Naive thymus-derived CD8-positive, alpha-beta T cell (primary cell): ENCODE results near the gene LILRB5. TPM values are rescaled to one million over a fixed set of nuclear protein-coding genes. Genes with fewer than 3 reads are reported as not detected.
"Not testable (repeated sequence)": the region's sequence is repeated elsewhere in the genome, so short reads cannot be mapped to it uniquely, and the experiment has no call there.

Experiments
- ATAC-seq, 2 donors: fragments of 150-1000 bp; cut with Tn5 transposase in 1 of 2; sonication (Bioruptor Pico), chemical (Tn5 transposase) in 1 of 2; 1 replicate in 1 of 2; 2 replicates in 1 of 2; pipeline ENCODE4 v1.10.0; 2021; ENCODE audit warnings: mild to moderate bottlenecking in 2 of 2, moderate library complexity in 2 of 2
- POLR2A ChIA-PET: fragments of 350-600 bp; sonication (Branson Sonifier 250); formaldehyde crosslinking; loops from one replicate; lab custom pipeline; 2021; ENCODE audit warnings: antibody characterized with exemption; lab: Charles Lee
- DNase-seq, 10 donors: peaks; one replicate each; pipeline versions ENCODE4 v3.0.0 to v3.0.0-alpha.2; 2020 to 2022
- H3K27ac Mint-ChIP-seq, 10 donors: one replicate each; pipeline ENCODE4 v1.8.0; 2020 to 2022; ENCODE audit warnings: mild to moderate bottlenecking in 10 of 10, mixed read lengths in 10 of 10, moderate library complexity in 4 of 10, inconsistent platforms in 1 of 10
- H3K27me3 Mint-ChIP-seq, 5 donors: one replicate each; pipeline ENCODE4 v1.8.0; 2021 to 2022; ENCODE audit warnings: mixed read lengths in 5 of 5
- H3K36me3 Mint-ChIP-seq, 3 donors: one replicate each; pipeline ENCODE4 v1.8.0; 2020 to 2022; ENCODE audit warnings: mixed read lengths in 3 of 3, mild to moderate bottlenecking in 2 of 3, inconsistent platforms in 1 of 3
- H3K4me1 Mint-ChIP-seq, 4 donors: one replicate each; pipeline ENCODE4 v1.8.0; 2021 to 2022; ENCODE audit warnings: mixed read lengths in 4 of 4
- H3K4me3 Mint-ChIP-seq, 10 donors: one replicate each; pipeline ENCODE4 v1.8.0; 2020 to 2022; ENCODE audit warnings: mild to moderate bottlenecking in 10 of 10, mixed read lengths in 10 of 10, moderate library complexity in 6 of 10, inconsistent platforms in 1 of 10
- H3K9me3 Mint-ChIP-seq, 9 donors: one replicate each; pipeline ENCODE4 v1.8.0; 2020 to 2022; ENCODE audit warnings: mixed read lengths in 9 of 9, mild to moderate bottlenecking in 3 of 9, inconsistent platforms in 1 of 9, moderate library complexity in 1 of 9
- polyA plus RNA-seq, 3 donors: library from polyadenylated mRNA; unstranded; fragments of 300-500 nt; fragmentation: Illumina TruSeq; gene quantifications; one replicate each; pipeline ENCODE4 v1.2.3, GENCODE V29; 2021
- total RNA-seq, 8 experiments: library from RNA in 2 of 8; stranded (reverse) in 2 of 8; gene quantifications; one replicate each; pipeline ENCODE4 v1.2.3 and lab custom pipeline; 2021 to 2026

Gene LILRB5
- total and polyA plus RNA-seq, 5 experiments from 2014 or later: 0.22 to 0.52 TPM; not detected in 3

DNA sequence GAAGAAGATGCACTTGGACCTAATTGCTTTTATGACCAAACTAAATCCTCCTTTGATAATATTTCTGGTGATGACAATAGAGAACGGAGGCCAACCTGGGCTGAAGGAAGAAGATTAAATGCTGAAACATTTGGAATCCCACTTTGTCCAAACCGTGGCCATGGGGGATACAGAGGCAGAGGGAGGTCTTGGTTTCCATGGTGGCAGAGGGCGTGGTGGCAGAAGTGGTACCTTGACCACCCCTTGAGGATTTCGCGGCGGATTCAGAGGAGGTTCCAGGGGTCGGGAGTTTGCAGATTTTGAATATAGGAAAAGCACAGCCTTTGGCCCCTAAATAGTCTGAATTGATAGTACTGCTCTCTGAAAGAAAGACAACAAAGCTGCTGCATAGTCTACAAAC lies 27.0 kb downstream of the LILRB5 start:
- ATAC-seq (no peak), DNase-seq (no peak)
- H3K4me1 Mint-ChIP-seq: peaks cover 3 to 9% (median 5%) of the 10 kb centered on the region in 4 donors
- POLR2A ChIA-PET: no interaction called here
- no peaks in the 10 kb centered on the region for H3K36me3 Mint-ChIP-seq
- H3K4me3 Mint-ChIP-seq: no peak overlapping the region
- peaks cover 13 to 33% (median 23%) of the 10 kb centered on the region in 5 donors for H3K27me3 Mint-ChIP-seq
- no peaks in the 10 kb centered on the region for H3K9me3 Mint-ChIP-seq
- no peak overlapping the region for H3K27ac Mint-ChIP-seq

DNA sequence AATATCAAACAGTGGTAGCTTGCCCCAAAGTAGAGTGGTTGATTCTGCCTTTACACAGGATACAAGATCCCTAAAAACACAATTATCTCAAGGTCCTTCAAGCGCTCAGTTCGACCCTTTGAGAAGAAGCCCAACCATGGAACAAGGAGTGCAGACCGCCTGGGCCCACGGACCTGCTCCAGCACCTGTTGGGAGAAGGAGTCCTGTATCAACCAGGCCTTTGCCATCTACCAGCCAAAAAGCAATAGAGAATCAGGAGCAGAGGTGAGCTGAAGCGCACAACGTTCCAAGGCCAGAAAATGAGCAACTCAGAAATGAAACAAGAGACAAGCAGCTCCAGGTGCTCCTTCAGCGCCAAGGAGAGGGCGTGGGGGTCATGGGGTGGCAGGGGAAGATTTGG lies 27.9 kb downstream of the LILRB5 start:
- H3K27ac Mint-ChIP-seq: no peak overlapping the region
- no peak overlapping the region for H3K4me3 Mint-ChIP-seq
- H3K36me3 Mint-ChIP-seq: no peaks in the 10 kb centered on the region
- ATAC-seq: no peak
- no peaks in the 10 kb centered on the region for H3K9me3 Mint-ChIP-seq
- POLR2A ChIA-PET: interaction anchor here (0.6 kb wide), 1 partner anchor 31 kb away, joined by 3 read pairs; no protein-coding TSS in a partner anchor
- no peak for DNase-seq
- peaks cover 13 to 35% (median 19%) of the 10 kb centered on the region in 5 donors for H3K27me3 Mint-ChIP-seq
- H3K4me1 Mint-ChIP-seq: peaks cover 3 to 5% (median 5%) of the 10 kb centered on the region in 4 donors

DNA sequence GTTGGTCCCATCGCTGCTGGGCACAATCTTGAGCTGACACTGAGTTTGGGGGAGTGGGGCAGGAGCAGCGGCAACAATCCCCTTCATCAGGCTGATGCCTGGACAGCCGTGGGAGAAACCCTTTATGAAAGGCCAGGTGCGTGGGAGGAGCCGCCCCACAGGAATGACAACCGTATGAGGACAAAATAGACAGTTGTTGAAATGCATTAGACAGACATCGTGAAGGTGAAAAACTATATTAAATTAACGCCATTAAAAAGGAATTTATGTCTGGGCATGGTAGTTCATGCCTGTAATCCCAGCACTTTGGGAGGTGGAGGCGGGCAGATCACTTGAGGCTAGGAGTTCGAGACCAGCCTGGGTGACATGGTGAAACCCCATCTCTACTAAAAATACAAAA lies 32.5 kb downstream of the LILRB5 start:
- H3K27ac Mint-ChIP-seq: peak overlapping the region in 2 of 10 donors; percentile 5 to 31
- H3K4me1 Mint-ChIP-seq: peaks cover 2 to 10% (median 7%) of the 10 kb centered on the region in 4 donors
- H3K27me3 Mint-ChIP-seq: peaks cover 8 to 30% (median 10%) of the 10 kb centered on the region in 5 donors
- DNase-seq, H3K36me3 Mint-ChIP-seq, H3K9me3 Mint-ChIP-seq, POLR2A ChIA-PET, H3K4me3 Mint-ChIP-seq, ATAC-seq: not testable (repeated sequence)

DNA sequence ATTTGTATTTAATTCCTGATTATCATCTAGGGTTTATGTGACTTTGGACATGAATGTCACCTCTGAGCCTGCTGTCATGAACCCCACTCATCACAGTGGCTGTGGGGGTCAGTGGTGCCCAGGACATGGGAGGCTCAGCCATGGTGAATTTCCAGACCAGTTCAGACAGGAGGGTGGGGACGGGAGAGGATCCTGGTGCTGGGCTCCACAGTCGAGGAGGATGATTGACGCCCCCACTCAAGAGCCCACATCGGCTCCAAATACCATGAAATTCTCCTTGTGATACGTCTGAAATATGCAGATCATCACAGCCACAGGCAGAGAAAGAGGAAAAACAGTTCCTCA lies 33.2 kb downstream of the LILRB5 start:
- H3K4me3 Mint-ChIP-seq, POLR2A ChIA-PET, H3K9me3 Mint-ChIP-seq, H3K36me3 Mint-ChIP-seq, DNase-seq, H3K27ac Mint-ChIP-seq, ATAC-seq: not testable (repeated sequence)
- H3K4me1 Mint-ChIP-seq: peaks cover 2 to 10% (median 7%) of the 10 kb centered on the region in 4 donors
- H3K27me3 Mint-ChIP-seq: peaks cover 4 to 23% (median 6%) of the 10 kb centered on the region in 5 donors

DNA sequence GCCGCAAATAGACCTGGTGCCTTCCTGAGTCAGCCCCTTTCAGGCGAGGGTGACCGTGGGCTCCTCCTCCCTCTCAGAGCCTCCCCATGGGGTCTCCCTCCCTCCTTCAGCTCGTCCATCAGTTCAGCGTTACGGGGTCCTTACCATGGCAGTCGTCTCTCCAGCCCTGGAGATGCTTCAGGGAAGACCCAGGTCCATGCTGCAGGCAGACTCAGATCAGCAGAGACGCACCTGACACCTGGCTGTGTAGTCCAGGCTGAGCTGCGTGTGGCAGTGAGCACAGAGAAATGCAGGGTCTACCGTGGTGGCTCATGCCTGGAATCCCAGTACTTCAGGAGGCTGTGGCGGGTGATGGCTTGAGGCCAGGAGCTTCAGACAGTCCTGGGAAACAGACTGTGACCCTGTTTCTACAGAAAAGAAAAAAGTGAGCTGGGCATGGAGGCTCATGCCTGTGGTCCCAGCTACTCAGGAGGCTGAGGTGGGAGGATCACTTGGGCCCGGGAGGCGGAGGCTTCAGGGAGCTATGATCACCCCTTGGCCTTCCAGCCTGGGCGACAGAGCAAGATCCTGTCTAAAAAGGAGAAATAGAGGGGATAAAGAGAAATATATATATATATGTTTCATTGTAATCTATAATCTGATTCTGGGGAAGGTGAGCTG lies 33.7 kb downstream of the LILRB5 start:
- not testable (repeated sequence) for H3K27ac Mint-ChIP-seq, ATAC-seq, DNase-seq

DNA sequence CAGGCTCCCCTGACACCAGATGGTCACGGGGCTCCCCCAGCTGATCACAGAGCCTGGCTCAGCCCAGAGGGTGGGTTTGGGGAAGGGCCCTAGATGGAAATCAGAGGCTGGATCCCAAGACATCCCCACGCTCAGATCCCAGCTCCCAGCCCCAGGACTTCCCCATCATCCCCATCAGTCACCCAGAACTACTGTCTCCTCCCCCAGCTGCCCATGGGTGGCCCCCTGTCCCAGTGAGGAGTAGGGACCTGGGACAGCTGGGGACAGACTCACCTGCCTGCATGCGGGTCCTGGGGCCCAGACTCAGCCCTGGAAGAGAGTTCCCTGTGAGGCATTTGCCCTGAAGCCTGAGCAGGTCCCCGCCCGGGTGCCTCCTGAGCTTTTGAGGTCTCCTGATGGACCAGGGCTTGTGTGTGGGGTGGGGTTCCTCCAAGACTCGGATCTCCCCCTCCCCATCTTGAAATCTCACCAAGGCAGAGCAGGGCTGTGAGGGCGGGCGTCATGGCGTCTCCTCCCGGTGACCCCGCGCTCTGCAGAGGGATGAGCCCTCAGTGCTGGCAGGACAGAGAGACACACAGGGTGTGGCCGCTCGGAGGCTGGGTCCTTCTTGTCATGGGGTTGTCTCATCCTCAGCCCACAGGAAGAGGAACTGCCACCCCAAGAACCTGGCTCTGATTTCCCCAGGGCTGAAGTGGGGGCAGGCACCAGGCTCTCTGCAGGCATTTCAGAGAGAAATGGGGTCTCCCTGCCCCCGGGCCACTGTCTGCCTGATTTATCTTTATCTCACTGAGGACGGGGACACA lies 34.4 kb downstream of the LILRB5 start, which contains the start of gene LILRB3:
Gene LILRB3 (minus strand): TSS at position 534 of the 803 bp plus-strand sequence. CDS start 31 bp downstream, at position 503.
- not testable (repeated sequence) for H3K4me3 Mint-ChIP-seq, DNase-seq
- peaks cover 2 to 10% (median 7%) of the 10 kb centered on the region in 4 donors for H3K4me1 Mint-ChIP-seq

More for the DNA sequence above, 33.7 kb downstream of the LILRB5 start:
- peaks cover 2 to 10% (median 7%) of the 10 kb centered on the region in 4 donors for H3K4me1 Mint-ChIP-seq
- H3K36me3 Mint-ChIP-seq, H3K9me3 Mint-ChIP-seq, POLR2A ChIA-PET, H3K4me3 Mint-ChIP-seq: not testable (repeated sequence)
- peaks cover 3 to 20% (median 6%) of the 10 kb centered on the region in 5 donors for H3K27me3 Mint-ChIP-seq

DNA sequence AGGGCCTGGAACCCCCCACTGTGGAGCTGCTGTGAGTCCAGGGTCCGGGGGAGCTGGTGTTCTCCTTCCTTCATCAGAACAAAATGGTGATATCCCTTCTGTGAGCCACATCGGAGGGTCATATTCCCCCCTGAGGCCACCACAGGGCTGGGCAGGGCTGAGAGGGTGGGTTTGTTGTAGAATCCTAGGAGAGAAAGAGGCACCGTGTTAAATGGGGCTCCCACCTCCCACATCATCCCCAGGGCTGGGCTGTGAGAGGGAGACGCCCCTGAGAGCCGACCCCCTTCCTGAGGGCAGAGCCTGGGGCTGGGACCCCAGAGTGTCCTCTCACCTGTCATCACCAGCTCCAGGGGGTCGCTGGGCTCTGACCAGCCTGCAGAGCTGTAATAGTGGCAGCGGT lies 35.1 kb downstream of the LILRB5 start:
- not testable (repeated sequence) for H3K27ac Mint-ChIP-seq
- peaks cover 3 to 18% (median 6%) of the 10 kb centered on the region in 5 donors for H3K27me3 Mint-ChIP-seq

More for the DNA sequence above, 34.4 kb downstream of the LILRB5 start, which contains the start of gene LILRB3:
- not testable (repeated sequence) for H3K36me3 Mint-ChIP-seq, H3K9me3 Mint-ChIP-seq, ATAC-seq
- Mint-ChIP-seq H3K27ac (peak within 1 kb of the TSS in 1 of 10 donors; percentile 1), H3K27me3 (peaks cover 3 to 18% (median 6%) of the 10 kb centered on the region in 5 donors)
- POLR2A ChIA-PET: interaction anchor here (0.6 kb wide), 1 partner anchor 55 kb away, joined by 3 read pairs; no protein-coding TSS in a partner anchor

DNA sequence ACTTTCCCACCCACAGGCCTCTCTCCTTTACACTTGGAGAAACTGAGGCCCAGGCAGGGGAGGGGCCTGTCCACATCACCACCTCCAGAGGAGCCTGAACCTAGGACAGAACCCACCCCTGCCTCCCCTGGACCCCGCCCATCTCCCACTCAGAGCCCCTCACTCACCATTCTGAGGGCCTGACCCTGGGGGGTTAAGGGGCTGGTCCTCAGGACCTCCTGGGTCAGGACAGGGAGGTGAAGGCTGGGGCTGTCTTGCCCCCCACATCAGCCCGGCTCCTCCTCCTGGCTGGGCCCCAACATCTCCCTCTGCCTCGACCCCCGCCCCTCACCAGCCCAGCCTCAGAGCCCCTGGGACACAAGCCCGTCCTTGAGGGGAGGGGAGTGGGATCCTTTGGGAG lies 37.4 kb downstream of the LILRB5 start:
- H3K9me3 Mint-ChIP-seq, H3K36me3 Mint-ChIP-seq, POLR2A ChIA-PET, H3K27ac Mint-ChIP-seq, ATAC-seq, DNase-seq, H3K4me3 Mint-ChIP-seq: not testable (repeated sequence)
- Mint-ChIP-seq H3K27me3 (peaks cover 3 to 18% (median 6%) of the 10 kb centered on the region in 5 donors), H3K4me1 (peaks cover 2 to 12% (median 8%) of the 10 kb centered on the region in 4 donors)

More for the DNA sequence above, 35.1 kb downstream of the LILRB5 start:
- ATAC-seq, H3K4me3 Mint-ChIP-seq, H3K36me3 Mint-ChIP-seq, POLR2A ChIA-PET, DNase-seq, H3K9me3 Mint-ChIP-seq: not testable (repeated sequence)
- H3K4me1 Mint-ChIP-seq: peaks cover 2 to 10% (median 7%) of the 10 kb centered on the region in 4 donors

DNA sequence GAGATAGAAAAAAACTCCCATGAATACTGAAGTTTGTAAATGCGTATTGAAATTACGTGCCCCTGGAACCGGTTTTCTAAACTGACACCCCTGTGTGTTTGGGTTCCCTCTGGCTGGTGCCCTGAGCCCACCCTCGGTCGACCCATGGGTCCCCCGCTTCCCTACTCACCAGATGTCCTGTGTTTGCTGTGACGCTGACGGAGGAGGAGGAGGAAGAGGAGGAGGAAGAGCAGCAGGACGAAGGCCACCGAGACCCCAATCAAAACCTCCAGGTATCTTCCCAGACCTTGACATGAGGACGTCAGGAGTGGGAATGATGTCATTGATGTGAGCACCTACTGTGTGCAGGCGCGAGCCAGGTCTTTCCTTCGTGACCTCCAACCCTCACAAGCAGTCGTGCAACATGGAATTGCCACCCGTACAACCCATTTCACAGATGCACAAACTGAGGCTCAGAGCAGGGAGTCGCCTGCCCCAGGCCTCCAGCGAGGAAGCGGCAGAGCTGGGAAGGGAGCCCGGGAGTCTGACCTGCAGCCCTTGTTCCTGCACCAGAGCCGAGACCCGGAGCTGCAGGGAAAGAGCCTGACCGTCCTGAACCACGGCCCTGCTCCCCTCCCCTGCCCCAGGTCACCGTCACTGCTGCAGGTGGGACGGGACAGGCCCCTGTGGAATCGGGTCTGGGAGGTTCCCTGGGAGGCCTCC lies 38.0 kb downstream of the LILRB5 start:
- Mint-ChIP-seq H3K4me1 (peaks cover 2 to 12% (median 8%) of the 10 kb centered on the region in 4 donors), H3K4me3 (no peak overlapping the region), H3K27me3 (peaks cover 3 to 17% (median 6%) of the 10 kb centered on the region in 5 donors), H3K36me3 (peaks cover 0 to 5% (median 0%) of the 10 kb centered on the region in 3 donors), H3K9me3 (no peaks in the 10 kb centered on the region), H3K27ac (peak overlapping the region in 1 of 10 donors; percentile 37)
- ATAC-seq (no peak), DNase-seq (no peak)
- POLR2A ChIA-PET: no interaction called here

DNA sequence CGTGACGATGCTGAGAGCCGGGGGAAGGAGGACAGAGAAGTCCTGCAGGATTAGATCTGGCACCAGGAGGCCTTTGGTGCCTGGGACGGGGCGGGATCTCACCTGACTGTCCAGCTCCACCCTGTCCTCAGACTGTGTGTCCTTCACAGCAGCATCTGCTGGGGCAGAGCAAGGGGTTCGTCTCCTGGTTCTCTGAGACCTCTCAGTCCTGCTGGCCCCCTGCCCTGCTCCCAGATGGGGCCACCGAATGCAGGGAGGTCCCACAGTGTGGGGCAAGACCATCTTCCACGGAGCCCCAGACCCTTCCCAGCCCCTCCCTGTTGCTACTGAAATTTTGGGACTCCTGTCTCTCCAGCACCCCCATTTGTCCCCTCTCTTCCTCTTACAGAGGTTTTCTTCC lies 38.8 kb downstream of the LILRB5 start:
- POLR2A ChIA-PET: no interaction called here
- H3K36me3 Mint-ChIP-seq: peaks cover 0 to 5% (median 0%) of the 10 kb centered on the region in 3 donors
- peaks cover 2 to 8% (median 4%) of the 10 kb centered on the region in 4 donors for H3K4me1 Mint-ChIP-seq
- H3K9me3 Mint-ChIP-seq: no peaks in the 10 kb centered on the region
- H3K4me3 Mint-ChIP-seq: no peak overlapping the region
- DNase-seq (no peak), ATAC-seq (no peak)
- no peak overlapping the region for H3K27ac Mint-ChIP-seq
- peaks cover 0 to 8% (median 2%) of the 10 kb centered on the region in 5 donors for H3K27me3 Mint-ChIP-seq

DNA sequence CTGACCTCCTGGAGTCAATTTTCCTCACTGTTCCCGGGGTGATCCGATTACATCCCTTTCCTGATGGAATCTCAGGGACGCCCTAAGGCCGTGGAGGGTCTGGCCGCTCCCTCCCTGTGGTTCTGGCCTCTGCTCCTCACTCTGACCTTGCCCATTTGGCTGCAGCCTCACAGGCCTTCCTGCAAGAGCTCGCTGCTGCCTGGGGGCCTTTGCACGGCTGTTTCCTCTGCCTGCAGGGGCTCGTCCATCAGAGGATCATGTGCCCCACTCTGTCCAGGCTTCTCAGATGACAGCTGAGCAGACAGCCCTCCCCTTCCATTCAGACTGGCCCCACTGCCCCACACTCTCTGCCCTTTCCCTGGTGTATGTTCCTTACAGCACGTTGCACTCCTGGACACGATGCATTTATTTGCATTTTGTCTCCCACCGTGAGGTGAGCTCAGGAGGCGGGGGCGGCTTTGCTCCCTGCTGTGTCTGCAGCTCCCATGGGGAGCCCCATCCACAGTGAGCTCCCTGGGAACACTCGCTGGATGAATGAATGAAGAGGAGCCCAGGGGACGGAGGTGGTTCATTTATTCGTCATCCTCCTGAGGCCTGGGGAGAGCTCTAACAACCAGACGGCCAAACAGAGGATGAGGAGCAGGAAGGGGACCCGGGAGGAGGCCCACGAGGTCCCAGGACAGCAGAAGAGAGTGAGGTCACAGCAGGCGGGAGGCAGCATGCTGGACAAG lies 39.4 kb downstream of the LILRB5 start:
- H3K9me3 Mint-ChIP-seq, H3K27me3 Mint-ChIP-seq, H3K4me3 Mint-ChIP-seq, DNase-seq, H3K4me1 Mint-ChIP-seq, POLR2A ChIA-PET, H3K36me3 Mint-ChIP-seq, ATAC-seq: not testable (repeated sequence)
- H3K27ac Mint-ChIP-seq: peak overlapping the region in 1 of 10 donors; percentile 71

DNA sequence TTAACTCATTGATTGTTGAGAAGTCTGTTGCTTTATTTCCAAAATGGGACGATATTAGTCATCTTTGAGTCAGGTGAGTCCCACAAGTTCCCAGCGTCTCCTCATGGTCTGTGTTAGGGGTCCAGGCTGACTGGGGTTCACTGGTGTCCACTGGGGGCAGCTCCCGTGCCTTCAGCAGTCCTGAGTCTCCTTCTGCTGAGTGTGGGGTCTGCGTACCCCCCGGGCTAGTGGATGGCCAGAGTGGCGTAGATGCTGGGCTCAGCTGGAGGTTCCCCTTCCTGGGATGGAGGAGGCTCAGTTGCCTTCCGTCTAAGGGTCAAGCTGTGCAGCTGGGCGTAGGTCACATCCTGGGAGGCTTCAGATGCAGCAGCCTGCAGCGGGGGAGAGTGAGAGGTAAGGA lies 40.2 kb downstream of the LILRB5 start:
- DNase-seq: no peak
- Mint-ChIP-seq H3K36me3 (peaks cover 0 to 5% (median 0%) of the 10 kb centered on the region in 3 donors), H3K27me3 (peaks cover 0 to 4% (median 0%) of the 10 kb centered on the region in 5 donors), H3K4me1 (peaks cover 0 to 4% (median 2%) of the 10 kb centered on the region in 4 donors), H3K9me3 (no peaks in the 10 kb centered on the region), H3K27ac (no peak overlapping the region), H3K4me3 (no peak overlapping the region)
- POLR2A ChIA-PET: no interaction called here
- ATAC-seq: no peak
